ENCODE results near the gene GALNT18. TPM values are rescaled to one million over a fixed set of nuclear protein-coding genes. Genes with fewer than 3 reads are reported as not detected.

GALNT18 gene
- total and polyA plus RNA-seq, 8 donors: 16.4 to 42.6 (median 23.0) TPM

GRCh38 chr11:11318461-11318860, 303.3 kb downstream of the GALNT18 start:
- H3K27me3 ChIP-seq: no peaks in the 10 kb centered on the region
- DNase-seq (no peak), ATAC-seq (no peak)
- H3K9me3 ChIP-seq: peaks cover 0 to 7% of the 10 kb centered on the region in 2 donors
- H3K4me1 ChIP-seq: peaks cover 8 to 20% of the 10 kb centered on the region in 2 donors
- intact Hi-C loops (cut with DNase I): no loop called here
- no peak overlapping the region for H3K4me3 ChIP-seq
- H3K36me3 ChIP-seq: peaks cover 0 to 6% of the 10 kb centered on the region in 2 donors
- no peak overlapping the region for H3K27ac ChIP-seq
- TF ChIP-seq CTCF (IDR thresholded peaks at IDR 0.05): no peak

- no peak for DNase-seq
- intact Hi-C loops (cut with DNase I): no loop called here
- no peak for TF ChIP-seq CTCF (IDR thresholded peaks at IDR 0.05)
- Histone ChIP-seq H3K27ac (no peak overlapping the region), H3K9me3 (no peaks in the 10 kb centered on the region), H3K36me3 (no peaks in the 10 kb centered on the region), H3K4me1 (peaks cover 11 to 35% of the 10 kb centered on the region in 2 donors), H3K4me3 (no peak overlapping the region), H3K27me3 (no peaks in the 10 kb centered on the region)
- ATAC-seq: no peak
Observed at GRCh38 chr11:11316651-11317230, 305.1 kb downstream of the GALNT18 start.

GRCh38 chr11:11313902-11314692, 307.7 kb downstream of the GALNT18 start:
- peak overlapping the region; percentile 16 to 36 for H3K27ac ChIP-seq
- intact Hi-C loops (cut with DNase I): no loop called here
- no peak for TF ChIP-seq CTCF (IDR thresholded peaks at IDR 0.05)
- no peaks in the 10 kb centered on the region for H3K36me3 ChIP-seq
- H3K27me3 ChIP-seq: no peaks in the 10 kb centered on the region
- no peak for DNase-seq
- peak; percentile 78 for ATAC-seq
- peaks cover 11 to 42% of the 10 kb centered on the region in 2 donors for H3K4me1 ChIP-seq
- no peaks in the 10 kb centered on the region for H3K9me3 ChIP-seq
- H3K4me3 ChIP-seq: no peak overlapping the region

GRCh38 chr11:11313426-11313825, 308.4 kb downstream of the GALNT18 start:
- Histone ChIP-seq H3K27ac (peak overlapping the region; percentile 16 to 36), H3K27me3 (no peaks in the 10 kb centered on the region), H3K36me3 (no peaks in the 10 kb centered on the region), H3K4me3 (no peak overlapping the region), H3K9me3 (no peaks in the 10 kb centered on the region), H3K4me1 (peaks cover 11 to 42% of the 10 kb centered on the region in 2 donors)
- ATAC-seq (peak; percentile 83), DNase-seq (peak in 1 of 4 donors; percentile 65)
- no peak for TF ChIP-seq CTCF (IDR thresholded peaks at IDR 0.05)
- intact Hi-C loops (cut with DNase I): no loop called here

GRCh38 chr11:11312738-11313137, 309.1 kb downstream of the GALNT18 start:
- Histone ChIP-seq H3K4me1 (peaks cover 11 to 42% of the 10 kb centered on the region in 2 donors), H3K9me3 (no peaks in the 10 kb centered on the region), H3K27me3 (no peaks in the 10 kb centered on the region), H3K4me3 (no peak overlapping the region), H3K27ac (no peak overlapping the region), H3K36me3 (no peaks in the 10 kb centered on the region)
- no peak for ATAC-seq
- no peak for DNase-seq
- intact Hi-C loops (cut with DNase I): no loop called here
- TF ChIP-seq CTCF (IDR thresholded peaks at IDR 0.05): no peak
